NCI-H2227 (cell line): ENCODE measurements around the gene JPH2.
"Not testable (repeated sequence)": the region's sequence is repeated elsewhere in the genome, so short reads cannot be mapped to it uniquely, and the experiment has no call there.

Source experiments
- DNase-seq: peaks from one replicate; lab custom pipeline; 2025; ENCODE audit not compliant: unreplicated experiment; lab: John Stamatoyannopoulos, UW

The JPH2 gene

DNA sequence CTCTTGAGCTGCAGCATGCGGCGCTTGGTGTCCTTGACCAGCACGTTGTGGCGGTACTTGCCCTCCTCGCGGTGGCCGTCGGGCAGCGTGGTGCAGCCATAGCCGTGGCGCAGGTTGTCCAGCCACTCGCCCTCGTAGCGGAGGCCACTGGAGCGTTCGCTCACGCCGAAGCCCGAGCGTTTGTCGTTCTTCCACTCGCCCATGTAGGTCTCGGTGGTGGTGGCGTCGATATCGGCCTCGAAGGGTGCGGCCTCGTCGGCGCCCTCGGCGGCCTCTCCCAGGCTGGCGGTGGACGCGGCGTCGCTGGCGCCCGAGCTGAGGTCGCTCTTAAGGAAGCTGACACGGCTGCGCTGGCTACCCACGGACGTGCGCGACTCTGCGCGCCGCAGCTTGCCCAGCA is 27.3 kb downstream of the JPH2 start:
- DNase-seq: no peak

DNA sequence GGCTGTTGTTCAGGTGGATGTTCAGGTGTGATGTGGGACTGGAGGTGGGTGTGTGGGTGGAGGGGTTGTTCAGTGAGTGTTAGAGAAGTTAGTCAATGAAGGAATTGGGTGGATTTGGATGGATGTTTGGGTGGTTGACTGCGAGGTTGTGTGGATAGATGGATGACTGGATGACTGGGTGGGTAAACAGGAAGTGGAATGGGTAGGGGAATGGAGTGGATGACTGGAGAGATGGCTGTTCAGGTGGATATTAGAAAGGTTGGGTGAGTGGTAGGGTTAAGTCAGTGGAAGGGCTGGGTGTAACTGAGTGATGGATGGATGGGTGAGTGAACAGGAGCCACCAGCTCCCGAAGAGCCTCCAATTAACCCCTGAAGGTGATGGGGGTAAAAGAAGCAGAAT is 27.9 kb downstream of the JPH2 start:
- DNase-seq: no peak

DNA sequence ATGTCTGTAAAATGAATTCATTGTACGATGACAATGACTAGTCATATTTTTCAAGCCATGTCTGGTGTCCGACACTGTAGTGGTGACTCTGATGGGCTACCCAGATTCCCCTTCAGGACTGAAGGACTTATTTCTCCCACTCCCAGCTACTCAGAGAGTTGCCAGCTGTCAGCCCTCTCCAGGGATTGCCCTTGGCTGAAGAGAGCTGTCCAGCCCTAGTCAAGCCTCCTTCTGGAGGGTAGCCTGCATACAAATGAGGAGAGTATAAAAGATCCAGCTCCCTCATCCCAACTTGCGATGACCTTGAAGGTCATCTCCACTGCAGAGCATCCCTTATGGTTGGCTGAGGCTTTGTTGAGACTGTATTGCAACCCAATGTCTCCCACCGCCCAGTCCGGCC is 29.9 kb downstream of the JPH2 start:
- no peak for DNase-seq

DNA sequence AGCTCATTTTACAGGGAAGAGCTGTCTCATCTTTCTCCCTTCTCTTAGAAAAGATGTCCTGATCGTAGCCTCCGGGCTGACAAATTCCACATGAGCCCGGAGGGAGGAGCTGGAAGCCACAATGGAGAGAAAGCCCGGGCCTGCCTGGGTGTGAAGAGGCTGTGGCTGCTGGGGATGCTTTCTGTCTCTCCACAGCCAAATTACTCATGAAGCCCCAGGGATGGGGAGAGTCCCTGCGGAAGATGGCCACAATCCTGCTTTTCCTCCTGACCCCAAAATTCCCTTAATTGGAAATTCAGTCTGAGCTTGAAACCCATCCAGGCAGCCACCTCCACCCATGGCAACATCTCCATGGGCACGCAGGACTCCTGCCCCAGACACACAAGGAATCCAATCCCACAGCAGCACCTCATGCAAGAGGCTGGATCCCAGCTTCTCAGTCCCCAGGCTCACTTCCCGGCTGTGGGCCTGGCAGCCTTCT is 32.4 kb downstream of the JPH2 start:
- peak; percentile 17 for DNase-seq

DNA sequence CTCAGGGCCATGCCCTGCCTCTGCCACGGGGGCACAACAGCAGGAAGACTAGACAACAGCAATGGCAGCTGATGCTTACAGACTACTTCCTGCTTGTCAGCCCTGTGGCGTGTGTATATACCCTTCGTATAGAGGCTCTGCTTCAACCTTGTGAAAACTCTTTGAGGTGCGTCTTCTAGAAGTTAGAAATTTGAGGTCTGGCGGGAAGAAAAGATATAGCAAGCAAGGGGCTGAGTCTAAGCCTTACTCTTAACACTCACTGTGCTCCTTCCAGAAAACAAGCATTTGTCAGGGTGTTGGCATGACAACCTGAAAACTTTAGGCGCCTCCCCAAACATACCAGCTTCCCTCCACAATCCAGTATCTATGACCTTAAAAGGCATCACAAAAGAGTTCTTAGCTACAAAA is 33.3 kb downstream of the JPH2 start:
- DNase-seq: no peak

DNA sequence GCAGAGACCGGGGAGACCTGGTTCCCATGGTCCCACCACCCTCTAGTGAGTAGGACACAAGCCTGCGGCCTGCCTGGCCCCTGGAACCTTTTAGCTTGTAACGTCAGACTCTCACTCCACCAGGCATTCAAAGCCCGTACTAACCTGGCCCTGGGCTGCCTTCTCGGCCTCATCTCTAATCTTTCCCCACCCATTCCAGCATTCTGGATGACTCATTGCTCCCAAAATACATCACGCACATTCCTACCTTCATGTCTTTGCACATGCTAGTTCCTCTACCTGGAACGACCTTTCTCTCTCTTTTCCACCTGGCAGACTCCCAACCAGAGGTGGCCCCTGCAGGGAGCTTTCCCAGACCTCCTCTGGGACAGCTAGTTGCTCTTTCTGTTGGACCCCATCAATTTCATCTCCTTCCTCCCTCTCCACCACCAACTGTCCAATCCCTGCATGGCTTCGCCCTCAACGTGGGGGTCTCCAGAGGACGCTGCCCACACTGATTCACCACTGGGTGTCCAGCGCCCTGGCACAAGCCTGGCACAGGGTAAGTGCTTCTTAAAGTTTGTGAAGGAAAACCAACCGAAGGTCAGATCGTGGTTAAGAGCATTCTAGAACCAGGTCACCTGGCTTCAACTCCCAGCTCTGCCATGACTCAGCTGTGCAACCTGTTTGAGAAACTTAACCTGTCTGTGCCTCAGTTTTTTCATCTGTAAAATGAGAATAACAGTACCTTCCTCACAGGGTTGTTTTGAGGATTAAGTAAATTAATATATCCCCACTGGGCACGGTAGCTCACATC is 35.2 kb downstream of the JPH2 start:
- no peak for DNase-seq

DNA sequence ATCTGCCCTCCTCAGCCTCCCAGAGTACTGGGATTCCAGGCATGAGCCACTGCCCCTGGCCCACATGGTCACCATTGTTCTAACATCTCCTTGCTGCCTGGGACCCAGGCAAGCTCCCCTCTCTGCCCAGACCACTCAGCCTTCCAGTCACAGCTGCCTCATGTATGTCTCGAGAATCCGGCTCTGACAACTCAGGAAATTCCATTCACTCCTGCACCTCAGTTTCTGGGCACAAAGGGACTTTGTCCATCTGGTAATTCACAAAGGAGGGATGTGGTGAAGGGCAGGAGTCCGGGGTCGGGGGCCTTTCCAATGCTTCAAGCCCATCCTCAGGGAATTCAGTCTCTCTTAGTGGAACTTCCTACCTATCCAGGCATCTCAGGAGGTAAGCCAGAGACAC is 40.7 kb downstream of the JPH2 start:
- no peak for DNase-seq

DNA sequence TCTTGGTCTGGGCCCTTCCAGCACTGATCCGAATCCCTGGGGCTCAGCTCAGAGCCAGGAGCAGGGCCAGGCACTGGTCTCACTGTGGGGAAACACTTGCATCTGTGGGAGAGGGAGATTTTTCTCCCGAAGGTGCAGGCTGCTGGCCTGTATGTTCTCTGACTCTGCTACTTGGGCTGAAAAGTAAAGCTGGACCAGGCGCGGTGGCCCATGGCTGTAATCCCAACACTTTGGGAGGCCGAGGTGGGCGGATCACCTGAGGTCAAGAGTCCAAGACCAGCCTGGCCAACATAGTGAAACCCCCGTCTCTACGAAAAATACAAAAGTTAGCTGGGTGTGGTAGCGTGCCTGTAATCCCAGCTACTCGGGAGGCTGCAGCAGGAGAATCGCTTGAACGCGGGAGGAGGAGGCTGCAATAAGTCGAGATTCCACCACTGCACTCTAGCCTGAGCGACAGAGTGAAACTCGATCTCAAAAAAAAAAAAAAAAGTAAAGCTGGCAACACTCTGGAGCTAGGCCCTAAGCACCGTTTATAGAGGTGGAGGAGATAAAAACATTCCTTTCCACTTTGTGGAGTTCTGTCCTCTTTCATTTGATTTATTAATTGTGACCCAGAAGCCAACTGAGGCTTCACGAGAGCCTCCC is 41.7 kb downstream of the JPH2 start:
- no peak for DNase-seq

DNA sequence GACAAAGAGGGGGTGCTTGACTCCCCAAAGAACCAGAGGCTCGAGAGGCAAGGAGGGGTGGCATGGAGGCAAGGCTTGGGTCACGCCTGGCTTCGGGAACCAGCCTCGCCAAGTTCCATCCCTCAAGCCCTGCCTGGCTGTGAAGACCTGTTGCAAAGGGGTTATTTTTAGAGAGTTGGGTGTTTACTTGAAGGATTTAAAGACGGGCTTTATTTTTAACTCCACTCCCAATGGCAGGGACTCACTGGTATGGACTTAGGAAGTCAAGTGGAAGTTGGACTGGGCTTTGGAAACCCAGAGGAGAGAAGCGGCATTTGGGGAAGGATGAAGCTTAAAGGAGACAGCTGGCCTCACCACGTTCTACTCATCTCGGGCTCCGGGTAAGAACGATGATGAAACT is 43.1 kb downstream of the JPH2 start:
- no peak for DNase-seq

DNA sequence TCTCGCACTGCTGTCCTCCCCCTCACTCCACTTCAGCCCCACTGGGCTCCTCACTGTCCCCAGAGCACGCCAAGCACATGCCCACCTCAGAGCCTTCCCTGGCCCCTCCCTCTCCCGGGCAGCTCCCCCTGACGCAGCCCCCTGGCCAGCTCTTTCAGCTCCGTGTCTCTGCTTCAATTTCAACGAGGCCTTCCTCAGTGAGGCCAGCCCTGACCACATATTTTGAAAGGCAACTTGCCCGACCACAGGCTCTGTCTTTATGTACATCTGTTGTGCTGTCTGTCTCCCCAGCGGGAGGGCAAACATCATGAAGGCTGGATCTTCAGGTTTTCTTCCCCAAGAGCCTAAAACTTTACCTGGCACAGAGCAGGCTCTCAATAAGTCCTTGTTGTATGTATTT is 44.6 kb downstream of the JPH2 start:
- DNase-seq: no peak

DNA sequence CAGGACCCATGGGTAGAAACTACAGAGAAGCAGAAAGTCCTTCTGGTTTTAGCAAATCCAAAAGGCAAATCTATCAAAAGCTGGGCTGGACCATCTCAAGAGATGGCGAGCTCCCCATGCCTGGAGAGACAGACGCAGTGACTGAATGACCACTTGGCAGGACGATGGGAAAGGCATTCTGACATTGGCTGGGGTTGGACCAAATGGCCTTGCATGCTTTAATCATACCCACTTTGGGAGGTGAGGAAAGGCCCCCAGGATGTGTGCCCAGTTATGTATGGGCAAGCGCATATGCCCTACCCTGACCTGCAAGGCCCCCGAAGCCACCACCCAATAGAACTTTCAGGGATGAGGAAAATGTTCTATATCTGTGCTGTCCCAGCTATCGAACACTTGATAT is 45.1 kb downstream of the JPH2 start:
- no peak for DNase-seq

DNA sequence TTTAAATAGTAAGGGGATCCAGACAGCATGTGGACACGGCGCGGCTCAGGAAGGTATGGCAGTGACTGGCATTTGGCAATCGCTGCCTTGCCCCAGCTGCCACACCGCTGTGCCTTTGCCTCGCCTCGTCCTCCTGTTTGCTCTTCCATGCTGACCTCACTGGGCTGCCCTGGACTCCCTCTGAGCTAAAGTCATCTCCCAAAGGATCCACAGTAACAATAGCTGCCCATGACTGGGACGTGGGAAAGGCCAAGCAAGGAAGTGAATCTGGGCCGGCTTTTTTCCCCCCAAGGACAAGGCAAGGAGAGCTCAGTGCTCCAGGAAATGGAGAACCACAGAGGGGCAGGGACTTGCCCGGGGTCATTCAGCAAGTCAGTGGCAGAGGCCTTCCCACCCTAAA is 48.1 kb downstream of the JPH2 start:
- DNase-seq: no peak

DNA sequence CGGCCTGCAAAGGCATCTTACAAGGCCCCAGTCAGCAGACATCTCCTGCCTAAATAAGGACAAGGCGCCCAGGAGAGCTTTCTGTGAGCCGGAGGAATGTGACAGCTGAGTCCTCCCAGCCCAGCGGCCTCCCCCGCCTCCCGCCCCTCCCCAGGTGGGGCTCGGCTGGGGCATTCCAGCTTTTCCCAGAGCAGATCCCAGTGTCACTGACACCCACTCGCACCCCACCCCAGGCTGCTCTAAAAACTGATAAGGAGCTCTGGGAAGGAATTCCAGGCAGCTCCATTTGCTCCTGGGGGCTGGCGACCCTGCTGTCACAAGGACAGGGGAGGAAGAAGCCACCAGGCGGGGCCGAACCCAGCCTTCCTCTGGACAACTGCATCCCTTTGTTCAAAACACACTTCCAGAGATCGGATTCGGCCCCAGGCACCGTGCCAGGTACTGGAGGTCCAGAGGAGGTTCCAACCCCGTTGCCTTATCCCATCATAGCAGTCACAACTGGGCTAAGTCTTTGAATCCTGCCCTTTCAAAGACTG is 49.7 kb downstream of the JPH2 start:
- no peak for DNase-seq

DNA sequence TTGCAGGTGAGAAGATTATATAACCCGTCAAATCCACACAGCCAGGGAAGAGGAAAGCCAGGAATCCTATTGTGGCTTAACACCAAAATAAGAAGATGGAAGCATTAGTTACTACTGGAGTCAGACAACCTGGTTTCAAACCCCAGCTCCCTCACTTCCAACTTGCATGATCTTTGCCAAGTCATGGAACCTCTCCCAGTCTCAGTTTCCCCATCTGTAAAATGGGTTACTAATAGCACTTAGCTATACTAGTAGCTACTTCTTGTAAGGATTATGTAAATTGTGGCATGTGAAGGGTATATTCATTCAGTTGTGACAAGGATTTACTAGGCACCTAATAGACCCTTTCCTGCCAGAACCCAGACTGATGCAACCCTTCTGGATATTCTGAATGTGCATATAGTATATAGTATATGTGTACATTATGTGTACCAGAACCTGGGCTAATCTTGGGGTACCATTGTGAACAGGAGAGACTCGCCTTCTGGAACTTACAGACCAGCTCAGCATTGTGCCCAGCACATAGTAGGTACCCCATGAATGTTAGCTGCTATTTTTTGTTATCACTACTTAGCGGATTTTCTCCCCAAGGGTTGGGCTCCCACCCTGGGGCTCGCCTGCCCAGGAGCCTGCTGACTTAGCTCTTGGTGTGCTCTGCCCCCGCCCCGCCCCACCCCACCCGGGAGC is 50.3 kb downstream of the JPH2 start:
- no peak for DNase-seq

DNA sequence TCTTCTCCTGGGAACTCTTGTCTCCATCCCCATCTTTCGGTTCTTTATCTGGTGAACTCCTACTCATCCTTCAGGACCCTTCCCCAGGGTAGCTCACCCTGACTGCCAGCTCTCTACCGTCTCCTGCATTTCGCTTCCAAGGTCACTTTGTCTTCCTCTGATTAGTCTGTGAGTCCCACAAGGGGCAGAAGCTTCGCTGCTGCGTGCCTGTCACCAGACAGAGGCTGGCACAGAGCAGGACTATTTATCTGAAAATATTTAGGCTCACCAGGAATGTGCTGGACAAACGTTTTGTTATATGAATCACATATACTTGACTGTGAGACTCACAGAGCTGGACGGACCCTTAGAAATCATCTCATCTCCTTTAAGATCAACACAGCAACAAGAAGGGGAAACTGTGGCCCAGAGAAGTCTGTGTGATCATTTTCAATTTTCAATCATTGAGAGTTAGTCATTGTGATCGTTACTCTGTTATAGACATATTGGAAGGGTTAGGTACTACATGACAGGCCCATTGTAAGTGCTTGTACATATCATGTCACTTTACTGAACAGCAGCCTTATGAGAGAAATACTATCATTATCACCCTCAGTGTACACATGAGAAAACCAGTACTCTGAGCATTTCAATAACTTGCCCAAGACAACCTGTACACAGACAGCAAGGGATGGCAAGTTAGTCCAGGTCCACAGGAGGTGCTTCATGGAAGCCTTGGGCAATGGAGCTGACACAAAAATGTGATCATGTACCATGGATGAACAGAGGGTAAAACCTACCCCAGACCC is 51.4 kb downstream of the JPH2 start:
- no peak for DNase-seq

DNA sequence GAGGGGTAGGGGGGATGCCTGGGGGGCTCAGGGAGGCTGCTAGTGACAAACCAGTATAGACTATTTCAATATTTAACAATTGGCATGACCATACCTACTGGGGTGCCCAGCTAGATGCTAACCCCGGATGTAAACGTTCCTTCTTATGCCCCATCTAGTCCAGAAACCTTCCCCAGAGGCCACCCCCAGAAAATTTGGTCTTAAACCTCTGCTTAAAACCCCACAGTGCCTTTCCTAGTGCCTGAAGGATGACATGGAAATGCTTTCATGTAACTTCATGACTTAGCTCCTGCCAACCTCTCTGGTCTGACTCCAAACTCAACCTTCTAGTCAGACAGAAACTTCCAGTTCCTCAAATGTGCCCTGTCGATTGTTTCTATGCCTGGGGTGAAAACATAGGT is 52.0 kb downstream of the JPH2 start:
- no peak for DNase-seq

DNA sequence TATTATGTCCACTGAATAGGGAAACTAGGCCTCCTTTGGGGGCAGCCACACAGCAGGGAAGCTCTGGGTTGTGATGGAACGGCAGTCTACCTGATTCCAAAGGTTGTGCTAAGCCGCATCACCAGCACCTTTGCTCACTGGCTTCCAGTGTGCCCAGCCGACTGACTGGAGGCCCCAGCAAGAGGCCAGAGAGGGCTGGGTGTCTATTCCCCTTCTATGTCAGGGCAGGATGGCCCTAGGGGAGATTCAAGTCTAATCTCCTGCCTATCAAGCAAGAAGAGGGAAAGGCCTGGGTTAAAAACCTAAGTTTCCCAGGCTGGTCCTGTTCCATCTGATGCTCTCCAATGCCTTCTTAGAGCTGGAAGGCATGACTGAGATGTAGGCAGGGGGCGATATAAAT is 53.6 kb downstream of the JPH2 start:
- no peak for DNase-seq

DNA sequence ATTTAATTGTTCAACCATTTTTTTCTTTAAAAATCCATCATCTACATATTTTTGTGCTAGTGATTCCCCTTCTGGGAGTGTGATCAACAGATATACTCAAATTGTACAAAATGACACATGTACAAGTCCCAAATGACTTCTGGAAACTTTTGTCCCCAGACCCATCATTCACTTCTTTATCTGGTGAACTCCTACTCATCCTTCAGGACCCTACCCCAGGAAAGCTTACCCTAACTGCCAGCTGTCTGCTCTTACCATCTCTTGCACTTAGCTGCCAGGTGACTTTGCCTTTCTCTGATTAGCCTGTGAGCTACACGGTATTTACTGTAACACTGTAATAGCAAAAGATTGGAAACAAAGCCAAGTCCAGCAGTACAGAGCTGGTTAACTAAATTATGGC is 55.3 kb downstream of the JPH2 start:
- DNase-seq: no peak

DNA sequence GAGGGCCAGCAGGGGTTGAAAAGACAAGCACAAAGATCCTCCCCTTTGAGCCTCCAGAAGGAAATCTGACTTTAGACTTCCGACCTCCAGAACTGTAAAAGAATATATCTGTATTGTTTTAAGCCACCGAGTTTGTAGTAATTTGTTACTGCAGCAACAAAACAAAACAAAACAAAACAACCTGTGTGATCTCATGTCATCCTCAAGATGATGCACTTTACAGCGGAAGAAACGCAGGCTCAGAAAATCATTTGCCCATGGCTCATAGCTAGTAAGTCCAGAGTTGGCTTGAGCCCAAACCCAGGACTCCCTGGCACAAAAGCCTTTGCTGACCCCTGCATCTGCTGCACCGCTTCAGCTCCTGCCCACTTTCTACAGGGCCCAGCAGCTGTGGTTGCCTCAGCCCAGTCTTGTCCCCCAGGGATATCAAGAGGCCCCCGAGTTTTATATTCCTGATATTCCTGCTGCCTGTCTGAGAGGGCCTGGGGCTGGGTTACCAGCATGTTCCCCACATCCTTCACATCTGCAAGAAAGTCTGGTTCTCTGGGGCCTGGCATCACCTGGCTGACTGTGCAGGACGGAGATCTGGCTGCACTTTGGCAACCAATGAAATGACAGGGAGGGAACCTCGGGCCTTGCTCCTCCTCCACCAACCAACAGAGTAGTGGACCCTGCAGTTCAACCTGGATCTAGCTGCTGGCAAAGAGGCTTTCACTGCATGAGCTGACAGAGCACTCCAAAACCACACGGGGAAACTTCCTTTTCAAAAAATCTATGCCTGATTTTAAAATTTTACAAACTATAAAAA is 56.9 kb downstream of the JPH2 start:
- no peak for DNase-seq

DNA sequence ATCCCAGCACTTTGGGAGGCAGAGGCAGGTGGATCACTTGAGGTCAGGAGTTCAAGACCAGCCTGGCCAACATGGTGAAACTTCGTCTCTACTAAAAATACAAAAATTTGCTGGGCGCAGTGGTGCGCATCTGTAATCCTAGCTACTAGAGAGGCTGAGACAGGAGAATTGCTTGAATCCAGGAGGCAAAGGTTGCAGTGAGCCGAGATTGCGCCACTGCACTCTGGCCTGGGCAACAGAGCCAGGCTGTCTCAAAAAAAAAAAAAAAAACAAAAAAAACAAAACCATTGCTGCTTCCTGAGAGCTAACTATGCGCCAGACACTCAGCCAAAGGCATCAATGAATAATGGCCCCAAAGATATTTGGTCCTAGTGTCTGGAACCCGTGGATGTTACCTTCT is 57.7 kb downstream of the JPH2 start:
- DNase-seq: not testable (repeated sequence)
